Vagina (tissue), 2 donors: ENCODE data around the gene PA2G4. TPM values are rescaled to one million over a fixed set of nuclear protein-coding genes. Genes with fewer than 3 reads are reported as not detected.
A peak's percentile ranks its signal among the peaks of the same experiment; 100 is the strongest.

Experiments
- DNase-seq, 2 donors: peaks; one replicate each; pipeline ENCODE4 v3.0.0-alpha.2; 2017; ENCODE audit errors: extremely low spot score in 2 of 2
- H3K27ac ChIP-seq: fragments of 200-600 bp; sonication (generic); one replicate; pipeline ENCODE4 v1.5.1; 2019
- H3K27me3 ChIP-seq: fragments of 200-600 bp; sonication (generic); one replicate; pipeline ENCODE4 v1.5.1; 2019
- H3K36me3 ChIP-seq, 2 donors: fragments of 200-600 bp; sonication (generic); one replicate each; pipeline ENCODE4 v1.5.1; 2017 to 2019
- H3K4me1 ChIP-seq: fragments of 200-600 bp; sonication (generic); one replicate; pipeline ENCODE4 v1.5.1; 2019
- H3K4me3 ChIP-seq, 2 donors: fragments of 200-600 bp; sonication (generic); 1 replicate in 1 of 2; 2 replicates in 1 of 2; pipeline ENCODE4 v1.5.1; 2016 to 2019
- H3K9me3 ChIP-seq: fragments of 200-600 bp; sonication (generic); one replicate; pipeline ENCODE4 v1.5.1; 2019
- POLR2A ChIP-seq, 2 donors: fragments of 450-650 bp; IDR thresholded peaks; one replicate each; pipeline ENCODE4 v1.6.1; 2017; ENCODE audit warnings: antibody characterized with exemption in 2 of 2, mild to moderate bottlenecking in 2 of 2, moderate library complexity in 2 of 2
- POLR2AphosphoS5 ChIP-seq, 2 donors: sonication (generic); formaldehyde crosslinking; IDR thresholded peaks; one replicate each; pipeline ENCODE4 v1.9.0; 2017; ENCODE audit warnings: antibody characterized with exemption in 2 of 2, mild to moderate bottlenecking in 2 of 2, low read depth in 1 of 2; ENCODE audit not compliant: insufficient read depth in 1 of 2
- intact Hi-C: fragments of 100-400 bp; cut with DNase I; formaldehyde crosslinking; loops from one replicate; pipeline ENCODE4 v1.15.1; 2023
- total RNA-seq: library from RNA; depleted of rRNA; stranded (reverse); fragments of >200 nt; gene quantifications from one replicate; pipeline ENCODE4 v1.2.3, GENCODE V29; 2016
- TF ChIP-seq, protein P1 (sequence below), 3 experiments: fragments of 450-650 bp in 2 of 3; fragments of 200-600 bp in 1 of 3; sonication (generic) in 1 of 3; IDR thresholded peaks; one replicate each; pipeline ENCODE4 v1.5.1; 2017 to 2019; ENCODE audit warnings: antibody characterized with exemption in 3 of 3, mild to moderate bottlenecking in 2 of 3, moderate library complexity in 2 of 3

Gene PA2G4
- total RNA-seq, 1 donor from 2014 or later, result 116 TPM

GRCh38 chr12:56084958-56085543 is 19.3 kb upstream of the PA2G4 start:
- H3K4me1 ChIP-seq, result peaks cover 7% of the 10 kb centered on the region
- no peak overlapping the region for H3K4me3 ChIP-seq
- no peaks in the 10 kb centered on the region for H3K36me3 ChIP-seq
- H3K9me3 ChIP-seq, result no peaks in the 10 kb centered on the region
- H3K27ac ChIP-seq, result no peak overlapping the region
- no peaks in the 10 kb centered on the region for H3K27me3 ChIP-seq
- TF ChIP-seq POLR2AphosphoS5 (IDR thresholded peaks at IDR 0.05; ENCODE audit: insufficient read depth in 1 of 2, low read depth in 1 of 2), result no peak
- intact Hi-C loops, result no loop called here
- DNase-seq, result no peak

GRCh38 chr12:56086096-56086495 is 18.3 kb upstream of the PA2G4 start:
- TF ChIP-seq, protein P1, sequence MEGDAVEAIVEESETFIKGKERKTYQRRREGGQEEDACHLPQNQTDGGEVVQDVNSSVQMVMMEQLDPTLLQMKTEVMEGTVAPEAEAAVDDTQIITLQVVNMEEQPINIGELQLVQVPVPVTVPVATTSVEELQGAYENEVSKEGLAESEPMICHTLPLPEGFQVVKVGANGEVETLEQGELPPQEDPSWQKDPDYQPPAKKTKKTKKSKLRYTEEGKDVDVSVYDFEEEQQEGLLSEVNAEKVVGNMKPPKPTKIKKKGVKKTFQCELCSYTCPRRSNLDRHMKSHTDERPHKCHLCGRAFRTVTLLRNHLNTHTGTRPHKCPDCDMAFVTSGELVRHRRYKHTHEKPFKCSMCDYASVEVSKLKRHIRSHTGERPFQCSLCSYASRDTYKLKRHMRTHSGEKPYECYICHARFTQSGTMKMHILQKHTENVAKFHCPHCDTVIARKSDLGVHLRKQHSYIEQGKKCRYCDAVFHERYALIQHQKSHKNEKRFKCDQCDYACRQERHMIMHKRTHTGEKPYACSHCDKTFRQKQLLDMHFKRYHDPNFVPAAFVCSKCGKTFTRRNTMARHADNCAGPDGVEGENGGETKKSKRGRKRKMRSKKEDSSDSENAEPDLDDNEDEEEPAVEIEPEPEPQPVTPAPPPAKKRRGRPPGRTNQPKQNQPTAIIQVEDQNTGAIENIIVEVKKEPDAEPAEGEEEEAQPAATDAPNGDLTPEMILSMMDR (IDR thresholded peaks at IDR 0.05), result no peak
- peak in 1 of 2 donors; percentile 81 for TF ChIP-seq POLR2AphosphoS5 (IDR thresholded peaks at IDR 0.05; ENCODE audit: insufficient read depth in 1 of 2, low read depth in 1 of 2)

GRCh38 chr12:56086608-56087007 is 17.8 kb upstream of the PA2G4 start:
- no peaks in the 10 kb centered on the region for H3K36me3 ChIP-seq
- H3K9me3 ChIP-seq, result no peaks in the 10 kb centered on the region
- intact Hi-C loops, result no loop called here
- H3K27ac ChIP-seq, result no peak overlapping the region
- no peak for DNase-seq
- TF ChIP-seq POLR2AphosphoS5 (IDR thresholded peaks at IDR 0.05; ENCODE audit: insufficient read depth in 1 of 2, low read depth in 1 of 2), result no peak
- TF ChIP-seq POLR2A (IDR thresholded peaks at IDR 0.05), result no peak
- TF ChIP-seq, protein P1 (IDR thresholded peaks at IDR 0.05), result no peak
- no peaks in the 10 kb centered on the region for H3K27me3 ChIP-seq
- H3K4me3 ChIP-seq, result no peak overlapping the region
- H3K4me1 ChIP-seq, result no peaks in the 10 kb centered on the region

More at GRCh38 chr12:56086096-56086495, 18.3 kb upstream of the PA2G4 start:
- intact Hi-C loops, result no loop called here
- H3K27ac ChIP-seq, result no peak overlapping the region
- no peak for DNase-seq
- no peaks in the 10 kb centered on the region for H3K36me3 ChIP-seq
- no peak overlapping the region for H3K4me3 ChIP-seq
- no peaks in the 10 kb centered on the region for H3K27me3 ChIP-seq
- H3K4me1 ChIP-seq, result no peaks in the 10 kb centered on the region
- no peaks in the 10 kb centered on the region for H3K9me3 ChIP-seq

DNA sequence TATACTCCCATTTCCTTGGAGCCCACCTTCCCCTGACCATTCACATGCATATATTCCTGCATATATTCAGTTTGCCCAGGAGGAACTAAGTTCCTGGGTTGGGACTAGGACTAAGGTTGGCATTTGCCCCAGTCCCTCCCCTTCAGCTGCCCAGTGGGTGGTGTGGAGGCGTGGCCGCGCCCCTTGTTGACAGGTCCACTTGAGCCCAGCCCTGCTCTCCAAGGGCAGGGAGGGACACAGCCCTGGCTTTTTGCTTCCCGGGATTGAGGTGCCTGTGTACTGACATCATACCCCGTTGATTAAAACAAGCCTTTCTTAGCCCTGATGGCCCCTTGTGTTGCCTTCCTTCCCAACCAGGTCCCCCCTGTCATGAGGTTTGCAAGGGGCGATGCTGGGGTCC is 17.1 kb upstream of the PA2G4 start:
- intact Hi-C loops, result no loop called here

GRCh38 chr12:56097738-56098137 is 6.6 kb upstream of the PA2G4 start:
- peaks cover 0 to 4% of the 10 kb centered on the region in 2 donors for H3K36me3 ChIP-seq
- DNase-seq, result no peak
- H3K9me3 ChIP-seq, result no peaks in the 10 kb centered on the region
- H3K27ac ChIP-seq, result no peak overlapping the region
- TF ChIP-seq POLR2A (IDR thresholded peaks at IDR 0.05) (no peak), POLR2AphosphoS5 (IDR thresholded peaks at IDR 0.05; ENCODE audit: insufficient read depth in 1 of 2, low read depth in 1 of 2) (no peak)
- TF ChIP-seq, protein P1 (IDR thresholded peaks at IDR 0.05), result no peak
- intact Hi-C loops, result no loop called here
- H3K4me1 ChIP-seq, result peaks cover under 1% of the 10 kb centered on the region
- no peak overlapping the region for H3K4me3 ChIP-seq
- H3K27me3 ChIP-seq, result no peaks in the 10 kb centered on the region

More for the DNA sequence above, 17.1 kb upstream of the PA2G4 start:
- Histone ChIP-seq H3K36me3 (no peaks in the 10 kb centered on the region), H3K27ac (no peak overlapping the region), H3K4me1 (no peaks in the 10 kb centered on the region), H3K4me3 (no peak overlapping the region), H3K27me3 (no peaks in the 10 kb centered on the region), H3K9me3 (no peaks in the 10 kb centered on the region)
- TF ChIP-seq POLR2AphosphoS5 (IDR thresholded peaks at IDR 0.05; ENCODE audit: insufficient read depth in 1 of 2, low read depth in 1 of 2) (no peak), POLR2A (IDR thresholded peaks at IDR 0.05) (no peak)
- TF ChIP-seq, protein P1 (IDR thresholded peaks at IDR 0.05), result no peak
- no peak for DNase-seq
